WTC11 (cell line): Measurements from ENCODE around the gene DSE. TPM values are rescaled to one million over a fixed set of nuclear protein-coding genes. Genes with fewer than 3 reads are reported as not detected.

Source experiments
- ATAC-seq: fragments of 200-7000 bp; cut with Tn5 transposase; 2 replicates; pipeline ENCODE4 v1.10.0; 2021; ENCODE audit warnings: mild to moderate bottlenecking, moderate library complexity
- CTCF ChIA-PET: fragments of 300-600 bp; sonication (Branson Sonifier 250); formaldehyde crosslinking; loops from one replicate; lab custom pipeline; 2021; ENCODE audit warnings: antibody characterized with exemption; lab: Charles Lee
- POLR2A ChIA-PET: fragments of 350-600 bp; sonication (Branson Sonifier 250); formaldehyde crosslinking; loops from one replicate; lab custom pipeline; 2021; ENCODE audit warnings: antibody characterized with exemption; lab: Charles Lee
- DNase-seq: peaks from one replicate; pipeline ENCODE4 v3.0.0; 2021; ENCODE audit warnings: low spot score
- H3K27ac Mint-ChIP-seq: 2 replicates; pipeline ENCODE4 v1.8.0; 2021; ENCODE audit warnings: mixed read lengths
- H3K27me3 Mint-ChIP-seq: 2 replicates; pipeline ENCODE4 v1.8.0; 2021; ENCODE audit warnings: low read depth, mild to moderate bottlenecking, moderate library complexity, mixed read lengths
- H3K36me3 Mint-ChIP-seq: 2 replicates; pipeline ENCODE4 v1.8.0; 2021; ENCODE audit warnings: mixed read lengths
- H3K4me1 Mint-ChIP-seq: 2 replicates; pipeline ENCODE4 v1.8.0; 2022; ENCODE audit warnings: mixed read lengths
- H3K4me3 Mint-ChIP-seq: 2 replicates; pipeline ENCODE4 v1.8.0; 2021; ENCODE audit warnings: mild to moderate bottlenecking, moderate library complexity, mixed read lengths
- H3K9me3 Mint-ChIP-seq: 2 replicates; pipeline ENCODE4 v1.8.0; 2021; ENCODE audit warnings: mixed read lengths
- CBFB ChIP-seq: sonication (generic); formaldehyde crosslinking; IDR thresholded peaks from 2 replicates; pipeline ENCODE4 v1.8.1; 2022; ENCODE audit warnings: mild to moderate bottlenecking, low read depth, missing genetic modification reagents
- CDX4 ChIP-seq: fragments of 250-450 bp; sonication (Bioruptor Pico); IDR thresholded peaks from 2 replicates; pipeline ENCODE4 v1.9.0; 2021; ENCODE audit warnings: moderate library complexity, mild to moderate bottlenecking, inconsistent platforms, borderline replicate concordance
- CREB1 ChIP-seq: sonication (generic); formaldehyde crosslinking; IDR thresholded peaks from 2 replicates; pipeline ENCODE4 v1.8.0; 2023; ENCODE audit warnings: mild to moderate bottlenecking, missing genetic modification reagents
- E2F5 ChIP-seq: sonication (generic); formaldehyde crosslinking; IDR thresholded peaks from 2 replicates; pipeline ENCODE4 v1.8.1; 2022; ENCODE audit warnings: mild to moderate bottlenecking, moderate library complexity, missing genetic modification reagents
- ELF4 ChIP-seq: sonication (generic); formaldehyde crosslinking; IDR thresholded peaks from 2 replicates; pipeline ENCODE4 v1.8.1; 2022; ENCODE audit warnings: low read depth, mild to moderate bottlenecking, moderate library complexity, missing genetic modification reagents
- EMX1 ChIP-seq: fragments of 250-450 bp; sonication (Bioruptor Pico); IDR thresholded peaks from 2 replicates; pipeline ENCODE4 v1.8.0; 2021; ENCODE audit warnings: mild to moderate bottlenecking
- ETV6 ChIP-seq: sonication (generic); formaldehyde crosslinking; IDR thresholded peaks from 2 replicates; pipeline ENCODE4 v1.8.1; 2022; ENCODE audit warnings: mild to moderate bottlenecking, missing genetic modification reagents
- GTF2I ChIP-seq: fragments of 250-450 bp; sonication (Bioruptor Pico); conservative IDR thresholded peaks from 2 replicates; pipeline ENCODE4 v1.4.0; 2021; ENCODE audit warnings: mild to moderate bottlenecking
- MXD4 ChIP-seq: fragments of 250-450 bp; sonication (Bioruptor Pico); IDR thresholded peaks from 2 replicates; pipeline ENCODE4 v1.8.0; 2021; ENCODE audit warnings: mild to moderate bottlenecking, moderate library complexity, borderline replicate concordance
- MYBL2 ChIP-seq: sonication (generic); formaldehyde crosslinking; IDR thresholded peaks from 2 replicates; pipeline ENCODE4 v1.8.1; 2023; ENCODE audit warnings: mild to moderate bottlenecking, moderate library complexity, missing genetic modification reagents
- NR3C1 ChIP-seq: sonication (generic); formaldehyde crosslinking; conservative IDR thresholded peaks from 2 replicates; pipeline ENCODE4 v1.8.1; 2023; ENCODE audit warnings: low read depth, mild to moderate bottlenecking, missing genetic modification reagents
- TEAD1 ChIP-seq: sonication (generic); formaldehyde crosslinking; IDR thresholded peaks from 2 replicates; pipeline ENCODE4 v1.8.0; 2022; ENCODE audit warnings: mild to moderate bottlenecking, missing genetic modification reagents
- USF2 ChIP-seq: sonication (generic); formaldehyde crosslinking; IDR thresholded peaks from 2 replicates; pipeline ENCODE4 v1.8.1; 2023; ENCODE audit warnings: mild to moderate bottlenecking, missing genetic modification reagents, moderate library complexity
- ZBTB43 ChIP-seq: sonication (generic); formaldehyde crosslinking; IDR thresholded peaks from 2 replicates; pipeline ENCODE4 v1.8.1; 2023; ENCODE audit warnings: mild to moderate bottlenecking, missing genetic modification reagents
- ZNF121 ChIP-seq: sonication (generic); formaldehyde crosslinking; IDR thresholded peaks from 2 replicates; pipeline ENCODE4 v1.8.0; 2023; ENCODE audit warnings: missing genetic modification reagents
- ZNF138 ChIP-seq: sonication (generic); formaldehyde crosslinking; conservative IDR thresholded peaks from 2 replicates; pipeline ENCODE4 v1.8.1; 2022; ENCODE audit warnings: mild to moderate bottlenecking, moderate library complexity, missing genetic modification reagents
- ZNF423 ChIP-seq: fragments of 250-450 bp; sonication (Bioruptor Pico); IDR thresholded peaks from 2 replicates; pipeline ENCODE4 v2.1.2; 2022; ENCODE audit warnings: mild to moderate bottlenecking, moderate library complexity
- ZNF671 ChIP-seq: fragments of 250-450 bp; sonication (Bioruptor Pico); IDR thresholded peaks from 2 replicates; pipeline ENCODE4 v1.8.0; 2021; ENCODE audit warnings: mild to moderate bottlenecking
- total RNA-seq: library from RNA; stranded (reverse); gene quantifications from 3 replicates; pipeline ENCODE4 v1.2.3, GENCODE V29; 2021
- TF ChIP-seq, protein P1 (sequence below): sonication (generic); formaldehyde crosslinking; IDR thresholded peaks from 2 replicates; pipeline ENCODE4 v1.8.0; 2022; ENCODE audit warnings: mild to moderate bottlenecking, missing genetic modification reagents
- TF ChIP-seq, protein P2 (sequence below): sonication (generic); formaldehyde crosslinking; IDR thresholded peaks from 2 replicates; pipeline ENCODE4 v1.8.1; 2023; ENCODE audit warnings: mild to moderate bottlenecking, missing genetic modification reagents, moderate library complexity
- TF ChIP-seq, protein P3 (sequence below): sonication (generic); formaldehyde crosslinking; IDR thresholded peaks from 2 replicates; pipeline ENCODE4 v1.8.1; 2022; ENCODE audit warnings: missing genetic modification reagents, borderline replicate concordance
- TF ChIP-seq, protein P4 (sequence below): fragments of 250-450 bp; sonication (Bioruptor Pico); IDR thresholded peaks from 2 replicates; pipeline ENCODE4 v1.8.0; 2021; ENCODE audit warnings: mild to moderate bottlenecking
- TF ChIP-seq, protein P5 (sequence below): sonication (generic); formaldehyde crosslinking; IDR thresholded peaks from 2 replicates; pipeline ENCODE4 v1.8.0; 2022; ENCODE audit warnings: mild to moderate bottlenecking, missing genetic modification reagents

The DSE gene
- total RNA-seq, 1 experiment from 2014 or later: 78.3 TPM

GRCh38 chr6:116433206-116433712 lies 62.5 kb downstream of the DSE start (continued):
- TF ChIP-seq, protein P1, sequence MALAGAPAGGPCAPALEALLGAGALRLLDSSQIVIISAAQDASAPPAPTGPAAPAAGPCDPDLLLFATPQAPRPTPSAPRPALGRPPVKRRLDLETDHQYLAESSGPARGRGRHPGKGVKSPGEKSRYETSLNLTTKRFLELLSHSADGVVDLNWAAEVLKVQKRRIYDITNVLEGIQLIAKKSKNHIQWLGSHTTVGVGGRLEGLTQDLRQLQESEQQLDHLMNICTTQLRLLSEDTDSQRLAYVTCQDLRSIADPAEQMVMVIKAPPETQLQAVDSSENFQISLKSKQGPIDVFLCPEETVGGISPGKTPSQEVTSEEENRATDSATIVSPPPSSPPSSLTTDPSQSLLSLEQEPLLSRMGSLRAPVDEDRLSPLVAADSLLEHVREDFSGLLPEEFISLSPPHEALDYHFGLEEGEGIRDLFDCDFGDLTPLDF (CRISPR knock-in tag): no peak
- TF ChIP-seq ZNF121 (CRISPR knock-in tag) (no peak), E2F5 (no peak)

DNA sequence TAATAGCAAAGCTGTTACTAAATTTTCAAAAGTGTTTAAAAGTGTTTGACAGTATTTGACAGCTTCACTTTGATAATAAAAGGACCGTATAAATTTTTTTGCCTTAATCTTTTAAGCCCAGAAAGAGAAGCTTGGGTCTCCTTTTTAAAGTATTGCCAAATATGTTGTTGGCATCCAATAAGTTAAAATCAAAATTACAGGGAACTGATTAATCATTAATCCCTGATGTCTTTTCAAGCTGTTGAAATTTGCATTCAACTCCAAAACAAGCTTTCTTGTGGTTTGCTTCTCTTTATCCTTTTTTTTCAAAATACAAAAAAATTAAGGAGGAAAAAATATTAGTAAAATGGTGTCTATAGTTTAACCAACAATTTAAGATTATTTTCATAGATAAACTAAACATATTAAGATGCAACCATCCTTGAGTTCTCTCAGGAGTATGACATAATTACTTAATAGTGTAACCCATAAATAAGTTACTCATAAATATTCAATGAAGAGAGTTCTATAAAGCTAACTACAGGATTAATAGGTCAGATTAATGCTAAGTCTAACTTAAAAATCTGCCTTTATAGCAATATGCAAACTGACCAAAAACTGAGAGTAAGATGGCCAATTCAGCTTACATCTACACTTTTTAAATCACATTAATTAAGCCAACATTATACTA lies 63.4 kb downstream of the DSE start:
- no peak for TF ChIP-seq GTF2I
- no peak for TF ChIP-seq ZNF138 (CRISPR knock-in tag)
- TF ChIP-seq, protein P2, sequence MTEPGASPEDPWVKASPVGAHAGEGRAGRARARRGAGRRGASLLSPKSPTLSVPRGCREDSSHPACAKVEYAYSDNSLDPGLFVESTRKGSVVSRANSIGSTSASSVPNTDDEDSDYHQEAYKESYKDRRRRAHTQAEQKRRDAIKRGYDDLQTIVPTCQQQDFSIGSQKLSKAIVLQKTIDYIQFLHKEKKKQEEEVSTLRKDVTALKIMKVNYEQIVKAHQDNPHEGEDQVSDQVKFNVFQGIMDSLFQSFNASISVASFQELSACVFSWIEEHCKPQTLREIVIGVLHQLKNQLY (CRISPR knock-in tag): no peak
- TF ChIP-seq CDX4: no peak
- TF ChIP-seq, protein P3, sequence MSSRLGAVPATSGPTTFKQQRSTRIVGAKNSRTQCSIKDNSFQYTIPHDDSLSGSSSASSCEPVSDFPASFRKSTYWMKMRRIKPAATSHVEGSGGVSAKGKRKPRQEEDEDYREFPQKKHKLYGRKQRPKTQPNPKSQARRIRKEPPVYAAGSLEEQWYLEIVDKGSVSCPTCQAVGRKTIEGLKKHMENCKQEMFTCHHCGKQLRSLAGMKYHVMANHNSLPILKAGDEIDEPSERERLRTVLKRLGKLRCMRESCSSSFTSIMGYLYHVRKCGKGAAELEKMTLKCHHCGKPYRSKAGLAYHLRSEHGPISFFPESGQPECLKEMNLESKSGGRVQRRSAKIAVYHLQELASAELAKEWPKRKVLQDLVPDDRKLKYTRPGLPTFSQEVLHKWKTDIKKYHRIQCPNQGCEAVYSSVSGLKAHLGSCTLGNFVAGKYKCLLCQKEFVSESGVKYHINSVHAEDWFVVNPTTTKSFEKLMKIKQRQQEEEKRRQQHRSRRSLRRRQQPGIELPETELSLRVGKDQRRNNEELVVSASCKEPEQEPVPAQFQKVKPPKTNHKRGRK (CRISPR knock-in tag): no peak
- no peak for TF ChIP-seq ELF4 (CRISPR knock-in tag)
- TF ChIP-seq CREB1: no peak
- TF ChIP-seq NR3C1 (CRISPR knock-in tag): no peak
- TF ChIP-seq USF2 (CRISPR knock-in tag): no peak
- TF ChIP-seq, protein P4, sequence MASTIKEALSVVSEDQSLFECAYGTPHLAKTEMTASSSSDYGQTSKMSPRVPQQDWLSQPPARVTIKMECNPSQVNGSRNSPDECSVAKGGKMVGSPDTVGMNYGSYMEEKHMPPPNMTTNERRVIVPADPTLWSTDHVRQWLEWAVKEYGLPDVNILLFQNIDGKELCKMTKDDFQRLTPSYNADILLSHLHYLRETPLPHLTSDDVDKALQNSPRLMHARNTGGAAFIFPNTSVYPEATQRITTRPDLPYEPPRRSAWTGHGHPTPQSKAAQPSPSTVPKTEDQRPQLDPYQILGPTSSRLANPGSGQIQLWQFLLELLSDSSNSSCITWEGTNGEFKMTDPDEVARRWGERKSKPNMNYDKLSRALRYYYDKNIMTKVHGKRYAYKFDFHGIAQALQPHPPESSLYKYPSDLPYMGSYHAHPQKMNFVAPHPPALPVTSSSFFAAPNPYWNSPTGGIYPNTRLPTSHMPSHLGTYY (CRISPR knock-in tag): no peak
- TF ChIP-seq TEAD1 (CRISPR knock-in tag): no peak
- no peak for TF ChIP-seq ZNF671 (CRISPR knock-in tag)
- no peak for TF ChIP-seq CBFB
- TF ChIP-seq ZNF423 (CRISPR knock-in tag): no peak
- no peak for TF ChIP-seq MXD4 (CRISPR knock-in tag)
- TF ChIP-seq, protein P5, sequence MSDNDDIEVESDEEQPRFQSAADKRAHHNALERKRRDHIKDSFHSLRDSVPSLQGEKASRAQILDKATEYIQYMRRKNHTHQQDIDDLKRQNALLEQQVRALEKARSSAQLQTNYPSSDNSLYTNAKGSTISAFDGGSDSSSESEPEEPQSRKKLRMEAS (CRISPR knock-in tag): no peak
- TF ChIP-seq ZBTB43 (CRISPR knock-in tag): no peak
- TF ChIP-seq EMX1 (CRISPR knock-in tag): no peak
- no peak for TF ChIP-seq MYBL2 (CRISPR knock-in tag)
- TF ChIP-seq ETV6 (CRISPR knock-in tag): no peak
- TF ChIP-seq, all 79 proteins: peak for 0
- ChIA-PET CTCF (interaction anchor here (1.3 to 5.0 kb wide), 2 partner anchors 99 to 146 kb away, joined by 4 to 29 read pairs; no protein-coding TSS in a partner anchor), POLR2A (no interaction called here)
- ATAC-seq: no peak
- H3K4me3 Mint-ChIP-seq: no peak overlapping the region
- no peak overlapping the region for H3K27ac Mint-ChIP-seq
- no peaks in the 10 kb centered on the region for H3K27me3 Mint-ChIP-seq
- H3K4me1 Mint-ChIP-seq: peaks cover 37% of the 10 kb centered on the region
- DNase-seq: no peak
- no peaks in the 10 kb centered on the region for H3K9me3 Mint-ChIP-seq
- H3K36me3 Mint-ChIP-seq: peaks cover 19% of the 10 kb centered on the region
